ENCODE measurements around the gene GFRA4.

The GFRA4 gene

GRCh38 chr20:3673221-3674070, 10.2 kb upstream of the GFRA4 start:
- no peak for DNase-seq

GRCh38 chr20:3672547-3673171, 9.5 kb upstream of the GFRA4 start:
- no peak for DNase-seq

- DNase-seq = no peak
Observed at GRCh38 chr20:3671986-3672546, 8.9 kb upstream of the GFRA4 start.

GRCh38 chr20:3670945-3671344, 7.7 kb upstream of the GFRA4 start:
- no peak for DNase-seq

GRCh38 chr20:3670511-3670910, 7.3 kb upstream of the GFRA4 start:
- DNase-seq = no peak

- DNase-seq = no peak
Observed at GRCh38 chr20:3669710-3670367, 6.6 kb upstream of the GFRA4 start.

GRCh38 chr20:3667434-3668037, 4.3 kb upstream of the GFRA4 start:
- DNase-seq = no peak

- no peak for DNase-seq
Observed at GRCh38 chr20:3663858-3664257, 659 bp upstream of the GFRA4 start.

GRCh38 chr20:3661814-3662665, 1.2 kb downstream of the GFRA4 start:
- no peak for DNase-seq

GRCh38 chr20:3661060-3661813, 2.0 kb downstream of the GFRA4 start:
- DNase-seq = no peak

GRCh38 chr20:3660262-3661059, 2.7 kb downstream of the GFRA4 start:
- no peak for DNase-seq

GRCh38 chr20:3659492-3660261, 3.5 kb downstream of the GFRA4 start:
- DNase-seq = no peak

- DNase-seq = no peak
Observed at GRCh38 chr20:3658716-3659491, 4.3 kb downstream of the GFRA4 start.

GRCh38 chr20:3658019-3658715, 5.0 kb downstream of the GFRA4 start:
- DNase-seq = no peak

GRCh38 chr20:3655131-3655405, 8.1 kb downstream of the GFRA4 start:
- no peak for DNase-seq

GRCh38 chr20:3654326-3655130, 8.7 kb downstream of the GFRA4 start:
- DNase-seq = no peak

GRCh38 chr20:3653921-3654320, 9.3 kb downstream of the GFRA4 start:
- no peak for DNase-seq
